22Rv1 (cell line): ENCODE data around the gene LRRN4.

ENCODE experiments used
- ZFX ChIP-seq: fragments of 450-650 bp; IDR thresholded peaks from 2 replicates; pipeline ENCODE4 v1.6.1; 2017; ENCODE audit warnings: antibody characterized with exemption, borderline replicate concordance
- TF ChIP-seq, protein P1 (sequence below): fragments of 450-650 bp; IDR thresholded peaks from 2 replicates; pipeline ENCODE4 v1.5.1; 2017; ENCODE audit warnings: mild to moderate bottlenecking

GRCh38 chr20:6103301-6103700 lies 49.4 kb upstream of the LRRN4 start:
- TF ChIP-seq, protein P1, sequence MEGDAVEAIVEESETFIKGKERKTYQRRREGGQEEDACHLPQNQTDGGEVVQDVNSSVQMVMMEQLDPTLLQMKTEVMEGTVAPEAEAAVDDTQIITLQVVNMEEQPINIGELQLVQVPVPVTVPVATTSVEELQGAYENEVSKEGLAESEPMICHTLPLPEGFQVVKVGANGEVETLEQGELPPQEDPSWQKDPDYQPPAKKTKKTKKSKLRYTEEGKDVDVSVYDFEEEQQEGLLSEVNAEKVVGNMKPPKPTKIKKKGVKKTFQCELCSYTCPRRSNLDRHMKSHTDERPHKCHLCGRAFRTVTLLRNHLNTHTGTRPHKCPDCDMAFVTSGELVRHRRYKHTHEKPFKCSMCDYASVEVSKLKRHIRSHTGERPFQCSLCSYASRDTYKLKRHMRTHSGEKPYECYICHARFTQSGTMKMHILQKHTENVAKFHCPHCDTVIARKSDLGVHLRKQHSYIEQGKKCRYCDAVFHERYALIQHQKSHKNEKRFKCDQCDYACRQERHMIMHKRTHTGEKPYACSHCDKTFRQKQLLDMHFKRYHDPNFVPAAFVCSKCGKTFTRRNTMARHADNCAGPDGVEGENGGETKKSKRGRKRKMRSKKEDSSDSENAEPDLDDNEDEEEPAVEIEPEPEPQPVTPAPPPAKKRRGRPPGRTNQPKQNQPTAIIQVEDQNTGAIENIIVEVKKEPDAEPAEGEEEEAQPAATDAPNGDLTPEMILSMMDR: no peak
- no peak for TF ChIP-seq ZFX
